Neural cell (in vitro differentiated cells): ENCODE results near the gene OSBPL9. TPM values are rescaled to one million over a fixed set of nuclear protein-coding genes. Genes with fewer than 3 reads are reported as not detected.

Source experiments
- H2AFZ ChIP-seq: fragments of 200-600, 300-800 bp; sonication (generic), shearing (Covaris generic); 2 replicates; pipeline ENCODE4 v1.6.0; 2014; ENCODE audit warnings: low read depth, mild to moderate bottlenecking, antibody characterized with exemption, low read length, moderate library complexity
- H3F3A ChIP-seq: fragments of 200-600 bp; shearing (Covaris generic); 2 replicates; pipeline ENCODE4 v1.6.1; 2016; ENCODE audit warnings: mild to moderate bottlenecking, moderate library complexity, mixed read lengths, antibody characterized with exemption, low read length; ENCODE audit not compliant: insufficient read depth, poor library complexity, severe bottlenecking
- H3K27ac ChIP-seq: fragments of 200-600, 300-800 bp; sonication (generic), shearing (Covaris generic); 2 replicates; pipeline ENCODE4 v1.5.1; 2014; ENCODE audit warnings: mild to moderate bottlenecking, low read length, moderate library complexity
- H3K27me3 ChIP-seq: fragments of 300-800, 200-600 bp; sonication (generic), shearing (Covaris generic); 2 replicates; pipeline ENCODE4 v1.6.0; 2014; ENCODE audit warnings: mild to moderate bottlenecking, low read depth, low read length, moderate library complexity; ENCODE audit not compliant: insufficient read depth
- H3K36me3 ChIP-seq: fragments of 300-800, 200-600 bp; sonication (generic), shearing (Covaris generic); 2 replicates; pipeline ENCODE4 v1.5.1; 2014; ENCODE audit warnings: mild to moderate bottlenecking, antibody characterized with exemption, low read length, moderate library complexity; ENCODE audit not compliant: insufficient read depth
- H3K4me2 ChIP-seq: fragments of 300-800, 200-600 bp; sonication (generic), shearing (Covaris generic); 2 replicates; pipeline ENCODE4 v1.6.0; 2014; ENCODE audit warnings: mild to moderate bottlenecking, low read length
- H3K4me3 ChIP-seq: fragments of 300-800, 200-600 bp; sonication (generic), shearing (Covaris generic); 2 replicates; pipeline ENCODE4 v1.5.1; 2014; ENCODE audit warnings: mild to moderate bottlenecking, low read length, moderate library complexity
- H3K79me2 ChIP-seq: fragments of 200-600 bp; shearing (Covaris generic); replicated peaks from 2 replicates; pipeline ENCODE4 v1.6.0; 2014; ENCODE audit warnings: mild to moderate bottlenecking, low read length, moderate library complexity; ENCODE audit not compliant: insufficient read depth
- H3K9ac ChIP-seq: fragments of 300-800, 200-600 bp; sonication (generic), shearing (Covaris generic); 2 replicates; pipeline ENCODE4 v1.6.1; 2016; ENCODE audit warnings: mild to moderate bottlenecking, low read length, mixed read lengths
- H3K9me2 ChIP-seq: fragments of 200-600 bp; shearing (Covaris generic); 2 replicates; pipeline ENCODE4 v1.6.1; 2016; ENCODE audit warnings: mild to moderate bottlenecking, low read length, mixed read lengths; ENCODE audit not compliant: insufficient read depth
- H3K9me3 ChIP-seq: fragments of 200-600, 300-800 bp; sonication (generic), shearing (Covaris generic); 2 replicates; pipeline ENCODE4 v1.6.1; 2016; ENCODE audit warnings: mild to moderate bottlenecking, mixed run types, low read length, moderate library complexity, mixed read lengths
- H4K20me1 ChIP-seq: fragments of 200-600 bp; shearing (Covaris generic); 2 replicates; pipeline ENCODE4 v1.6.1; 2016; ENCODE audit warnings: mild to moderate bottlenecking, mixed run types; ENCODE audit not compliant: insufficient read depth
- CTCF ChIP-seq: fragments of 450-650 bp; IDR thresholded peaks from 2 replicates; pipeline ENCODE4 v1.5.1; 2014; ENCODE audit warnings: antibody characterized with exemption, mild to moderate bottlenecking, moderate library complexity; ENCODE audit not compliant: poor library complexity, severe bottlenecking
- EP300 ChIP-seq: fragments of 450-650 bp; conservative IDR thresholded peaks from 2 replicates; pipeline ENCODE4 v1.6.1; 2014; ENCODE audit warnings: antibody characterized with exemption, mild to moderate bottlenecking, moderate library complexity; ENCODE audit not compliant: poor library complexity, severe bottlenecking
- EZH2 ChIP-seq: fragments of 200-600, 300-800 bp; shearing (Covaris generic), sonication (generic); IDR thresholded peaks from 2 replicates; pipeline ENCODE4 v1.6.1; 2014; ENCODE audit warnings: antibody characterized with exemption, low read length, borderline replicate concordance, mild to moderate bottlenecking; ENCODE audit not compliant: insufficient read depth, poor library complexity, severe bottlenecking
- MXI1 ChIP-seq: fragments of 450-650 bp; conservative IDR thresholded peaks from 2 replicates; pipeline ENCODE4 v1.6.1; 2014; ENCODE audit warnings: antibody characterized with exemption, mild to moderate bottlenecking; ENCODE audit not compliant: poor library complexity, severe bottlenecking
- POLR2AphosphoS5 ChIP-seq: IDR thresholded peaks from 2 replicates; pipeline ENCODE4 v1.6.1; 2012
- RAD21 ChIP-seq: fragments of 450-650 bp; conservative IDR thresholded peaks from 2 replicates; pipeline ENCODE4 v1.6.1; 2014; ENCODE audit warnings: antibody characterized with exemption, mild to moderate bottlenecking, moderate library complexity
- SMC3 ChIP-seq: fragments of 450-650 bp; conservative IDR thresholded peaks from 2 replicates; pipeline ENCODE4 v1.6.1; 2014; ENCODE audit warnings: antibody characterized with exemption, mild to moderate bottlenecking, moderate library complexity; ENCODE audit not compliant: poor library complexity
- TAF1 ChIP-seq: IDR thresholded peaks from 2 replicates; pipeline ENCODE4 v1.6.1; 2012; ENCODE audit warnings: low read depth
- polyA plus RNA-seq: library from polyadenylated mRNA; depleted of rRNA; stranded (reverse); fragments of >200 nt; gene quantifications from 2 replicates; pipeline ENCODE4 v1.2.3, GENCODE V29; 2014
- TF ChIP-seq, protein P1 (sequence below): IDR thresholded peaks from 2 replicates; pipeline ENCODE4 v1.6.1; 2012; ENCODE audit warnings: borderline replicate concordance

OSBPL9 gene
- polyA plus RNA-seq, 1 donor from 2014 or later: 117 TPM

GRCh38 chr1:51794260-51794659, 177.4 kb downstream of the OSBPL9 start:
- H3K9me3 ChIP-seq: no peaks in the 10 kb centered on the region
- no peak overlapping the region for H3K4me3 ChIP-seq
- peaks cover 6% of the 10 kb centered on the region for H3K36me3 ChIP-seq
- no peaks in the 10 kb centered on the region for H3K9me2 ChIP-seq
- no peak overlapping the region for H3K27ac ChIP-seq
- H3F3A ChIP-seq: no peaks in the 10 kb centered on the region
- H4K20me1 ChIP-seq: no peaks in the 10 kb centered on the region
- no peaks in the 10 kb centered on the region for H3K79me2 ChIP-seq
- no peak overlapping the region for H3K4me2 ChIP-seq
- H3K27me3 ChIP-seq: no peaks in the 10 kb centered on the region
- H3K9ac ChIP-seq: no peak overlapping the region
- H2AFZ ChIP-seq: no peak overlapping the region
- TF ChIP-seq CTCF: no peak
- TF ChIP-seq EP300: no peak
- TF ChIP-seq, protein P1, sequence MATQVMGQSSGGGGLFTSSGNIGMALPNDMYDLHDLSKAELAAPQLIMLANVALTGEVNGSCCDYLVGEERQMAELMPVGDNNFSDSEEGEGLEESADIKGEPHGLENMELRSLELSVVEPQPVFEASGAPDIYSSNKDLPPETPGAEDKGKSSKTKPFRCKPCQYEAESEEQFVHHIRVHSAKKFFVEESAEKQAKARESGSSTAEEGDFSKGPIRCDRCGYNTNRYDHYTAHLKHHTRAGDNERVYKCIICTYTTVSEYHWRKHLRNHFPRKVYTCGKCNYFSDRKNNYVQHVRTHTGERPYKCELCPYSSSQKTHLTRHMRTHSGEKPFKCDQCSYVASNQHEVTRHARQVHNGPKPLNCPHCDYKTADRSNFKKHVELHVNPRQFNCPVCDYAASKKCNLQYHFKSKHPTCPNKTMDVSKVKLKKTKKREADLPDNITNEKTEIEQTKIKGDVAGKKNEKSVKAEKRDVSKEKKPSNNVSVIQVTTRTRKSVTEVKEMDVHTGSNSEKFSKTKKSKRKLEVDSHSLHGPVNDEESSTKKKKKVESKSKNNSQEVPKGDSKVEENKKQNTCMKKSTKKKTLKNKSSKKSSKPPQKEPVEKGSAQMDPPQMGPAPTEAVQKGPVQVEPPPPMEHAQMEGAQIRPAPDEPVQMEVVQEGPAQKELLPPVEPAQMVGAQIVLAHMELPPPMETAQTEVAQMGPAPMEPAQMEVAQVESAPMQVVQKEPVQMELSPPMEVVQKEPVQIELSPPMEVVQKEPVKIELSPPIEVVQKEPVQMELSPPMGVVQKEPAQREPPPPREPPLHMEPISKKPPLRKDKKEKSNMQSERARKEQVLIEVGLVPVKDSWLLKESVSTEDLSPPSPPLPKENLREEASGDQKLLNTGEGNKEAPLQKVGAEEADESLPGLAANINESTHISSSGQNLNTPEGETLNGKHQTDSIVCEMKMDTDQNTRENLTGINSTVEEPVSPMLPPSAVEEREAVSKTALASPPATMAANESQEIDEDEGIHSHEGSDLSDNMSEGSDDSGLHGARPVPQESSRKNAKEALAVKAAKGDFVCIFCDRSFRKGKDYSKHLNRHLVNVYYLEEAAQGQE: no peak
- TF ChIP-seq SMC3: no peak
- TF ChIP-seq RAD21: no peak
- TF ChIP-seq MXI1: no peak
- TF ChIP-seq EZH2: no peak
- no peak for TF ChIP-seq TAF1
- no peak for TF ChIP-seq POLR2AphosphoS5

DNA sequence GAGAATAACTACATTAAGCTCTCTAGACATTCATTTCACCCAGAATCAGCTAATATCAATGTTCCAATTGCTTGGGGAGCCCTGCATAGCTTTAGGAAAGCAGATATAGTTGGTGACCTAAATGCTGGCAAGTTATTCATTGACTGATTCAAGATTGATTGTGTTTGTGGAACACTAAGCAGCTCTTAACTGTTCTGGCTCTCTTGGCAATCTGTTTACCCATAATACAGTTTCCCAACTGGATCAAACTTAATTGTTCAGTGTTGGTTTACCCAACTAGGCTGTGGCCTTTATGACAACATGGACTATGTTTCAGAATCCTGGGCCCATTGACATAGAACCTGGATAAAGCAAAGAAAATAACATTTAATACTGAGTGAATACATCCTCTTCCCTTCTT, 178.0 kb downstream of the OSBPL9 start:
- H3F3A ChIP-seq: no peaks in the 10 kb centered on the region
- no peaks in the 10 kb centered on the region for H3K79me2 ChIP-seq
- TF ChIP-seq EZH2: no peak
- TF ChIP-seq EP300: no peak
- no peak for TF ChIP-seq TAF1
- TF ChIP-seq SMC3: no peak
- no peak for TF ChIP-seq MXI1
- H3K9me2 ChIP-seq: no peaks in the 10 kb centered on the region
- no peak overlapping the region for H3K9ac ChIP-seq
- no peak overlapping the region for H2AFZ ChIP-seq
- H3K4me3 ChIP-seq: no peak overlapping the region
- no peaks in the 10 kb centered on the region for H3K9me3 ChIP-seq
- H3K27me3 ChIP-seq: no peaks in the 10 kb centered on the region
- no peak overlapping the region for H3K4me2 ChIP-seq
- H3K36me3 ChIP-seq: peaks cover 6% of the 10 kb centered on the region
- H4K20me1 ChIP-seq: no peaks in the 10 kb centered on the region
- no peak overlapping the region for H3K27ac ChIP-seq

DNA sequence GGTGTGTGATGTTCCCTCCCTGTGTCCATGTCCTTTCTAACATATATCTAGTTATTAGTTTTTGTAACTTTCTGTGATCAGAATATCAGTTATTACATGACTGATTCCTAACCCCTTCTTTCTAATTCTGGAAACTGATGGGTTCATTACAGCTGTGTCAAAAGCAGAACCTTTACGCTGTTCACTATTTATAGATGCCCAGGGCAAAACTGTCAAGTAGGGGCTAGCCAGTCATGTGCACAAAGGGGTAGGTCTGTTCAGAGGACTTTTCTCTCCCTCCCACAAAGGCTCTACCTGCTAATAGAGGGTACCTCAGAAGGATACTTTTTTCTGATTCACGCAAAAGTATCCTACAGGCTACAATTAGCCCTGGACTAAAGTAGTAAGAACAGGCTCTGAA, 182.5 kb downstream of the OSBPL9 start:
- Histone ChIP-seq H3K4me2 (no peak overlapping the region), H3F3A (no peaks in the 10 kb centered on the region), H4K20me1 (no peaks in the 10 kb centered on the region), H2AFZ (no peak overlapping the region), H3K4me3 (no peak overlapping the region), H3K9ac (no peak overlapping the region), H3K27ac (no peak overlapping the region), H3K36me3 (peaks cover 6% of the 10 kb centered on the region), H3K27me3 (no peaks in the 10 kb centered on the region), H3K79me2 (no peaks in the 10 kb centered on the region), H3K9me3 (no peaks in the 10 kb centered on the region), H3K9me2 (no peaks in the 10 kb centered on the region)
- no peak for TF ChIP-seq POLR2AphosphoS5
- TF ChIP-seq SMC3: no peak
- TF ChIP-seq CTCF: no peak
- no peak for TF ChIP-seq RAD21
- no peak for TF ChIP-seq EZH2
- TF ChIP-seq, protein P1: no peak
- TF ChIP-seq TAF1: no peak
- no peak for TF ChIP-seq MXI1
